Hepatocyte (in vitro differentiated cells): Measurements from ENCODE around the gene GALNT15. TPM values are rescaled to one million over a fixed set of nuclear protein-coding genes. Genes with fewer than 3 reads are reported as not detected.

Source experiments
- DNase-seq: peaks from one replicate; pipeline ENCODE4 v3.0.0-alpha.2; 2016; ENCODE audit warnings: low spot score
- H2AFZ ChIP-seq: fragments of 200-600 bp; sonication (generic); 2 replicates; pipeline ENCODE4 v1.6.0; 2016; ENCODE audit warnings: antibody characterized with exemption, mild to moderate bottlenecking
- H3K27ac ChIP-seq: fragments of 200-600 bp; sonication (generic); 2 replicates; pipeline ENCODE4 v1.5.1; 2016; ENCODE audit warnings: mild to moderate bottlenecking
- H3K27me3 ChIP-seq: fragments of 200-600 bp; sonication (generic); 2 replicates; pipeline ENCODE4 v1.6.1; 2016
- H3K36me3 ChIP-seq: fragments of 200-600 bp; sonication (generic); replicated peaks from 2 replicates; pipeline ENCODE4 v1.5.1; 2016; ENCODE audit warnings: low read depth; ENCODE audit not compliant: insufficient read depth
- H3K4me1 ChIP-seq: fragments of 200-600 bp; sonication (generic); 2 replicates; pipeline ENCODE4 v1.5.1; 2016; ENCODE audit warnings: mild to moderate bottlenecking, moderate library complexity; ENCODE audit not compliant: insufficient read depth
- H3K4me2 ChIP-seq: fragments of 200-600 bp; sonication (generic); 2 replicates; pipeline ENCODE4 v1.6.0; 2016
- H3K4me3 ChIP-seq: fragments of 200-600 bp; sonication (generic); 2 replicates; pipeline ENCODE4 v1.5.1; 2016; ENCODE audit warnings: mild to moderate bottlenecking
- H3K79me2 ChIP-seq: fragments of 200-600 bp; sonication (generic); 2 replicates; pipeline ENCODE4 v1.6.0; 2017; ENCODE audit warnings: mild to moderate bottlenecking
- H3K9me2 ChIP-seq: fragments of 200-600 bp; sonication (generic); replicated peaks from 2 replicates; pipeline ENCODE4 v1.6.0; 2017; ENCODE audit warnings: mild to moderate bottlenecking; ENCODE audit not compliant: insufficient read depth
- H3K9me3 ChIP-seq: fragments of 200-600 bp; sonication (generic); 2 replicates; pipeline ENCODE4 v1.5.1; 2016; ENCODE audit warnings: low read depth, mild to moderate bottlenecking
- H4K20me1 ChIP-seq: fragments of 200-600 bp; sonication (generic); 2 replicates; pipeline ENCODE4 v1.6.0; 2016; ENCODE audit warnings: mild to moderate bottlenecking; ENCODE audit not compliant: insufficient read depth, poor library complexity, severe bottlenecking
- EZH2 ChIP-seq: fragments of 200-600 bp; sonication (generic); IDR thresholded peaks from 2 replicates; pipeline ENCODE4 v1.6.1; 2016; ENCODE audit warnings: antibody characterized with exemption, mild to moderate bottlenecking, borderline replicate concordance
- EZH2phosphoT487 ChIP-seq: fragments of 200-600 bp; sonication (generic); IDR thresholded peaks from one replicate; pipeline ENCODE4 v1.6.1; 2018; ENCODE audit warnings: antibody characterized with exemption, mild to moderate bottlenecking, low read depth, moderate library complexity; ENCODE audit not compliant: unreplicated experiment, severe bottlenecking
- WGBS: methylation state at CpG from one replicate; pipeline ENCODE4 v1.1.6; 2016; ENCODE audit warnings: low lambda C conversion rate; ENCODE audit errors: missing lambda C conversion rate; 5-methylcytosine and 5-hydroxymethylcytosine counted together
- polyA plus RNA-seq: library from polyadenylated mRNA; unstranded; fragments of >200 nt; fragmentation: Nextera tagmentation; extraction: Ambion mirVana; gene quantifications from 2 replicates; pipeline ENCODE4 v1.2.1, GENCODE V29; 2016
- total RNA-seq: library from RNA; depleted of rRNA; stranded (reverse); fragments of >200 nt; gene quantifications from 2 replicates; pipeline ENCODE4 v1.2.3, GENCODE V29; 2014
- TF ChIP-seq, protein P1 (sequence below): fragments of 200-600 bp; sonication (generic); IDR thresholded peaks from 2 replicates; pipeline ENCODE4 v1.5.1; 2016; ENCODE audit warnings: antibody characterized with exemption, mild to moderate bottlenecking; ENCODE audit not compliant: poor library complexity

GALNT15 gene
- total and polyA plus RNA-seq, 2 experiments from 2014 or later = 1.1 to 1.4 TPM

DNA sequence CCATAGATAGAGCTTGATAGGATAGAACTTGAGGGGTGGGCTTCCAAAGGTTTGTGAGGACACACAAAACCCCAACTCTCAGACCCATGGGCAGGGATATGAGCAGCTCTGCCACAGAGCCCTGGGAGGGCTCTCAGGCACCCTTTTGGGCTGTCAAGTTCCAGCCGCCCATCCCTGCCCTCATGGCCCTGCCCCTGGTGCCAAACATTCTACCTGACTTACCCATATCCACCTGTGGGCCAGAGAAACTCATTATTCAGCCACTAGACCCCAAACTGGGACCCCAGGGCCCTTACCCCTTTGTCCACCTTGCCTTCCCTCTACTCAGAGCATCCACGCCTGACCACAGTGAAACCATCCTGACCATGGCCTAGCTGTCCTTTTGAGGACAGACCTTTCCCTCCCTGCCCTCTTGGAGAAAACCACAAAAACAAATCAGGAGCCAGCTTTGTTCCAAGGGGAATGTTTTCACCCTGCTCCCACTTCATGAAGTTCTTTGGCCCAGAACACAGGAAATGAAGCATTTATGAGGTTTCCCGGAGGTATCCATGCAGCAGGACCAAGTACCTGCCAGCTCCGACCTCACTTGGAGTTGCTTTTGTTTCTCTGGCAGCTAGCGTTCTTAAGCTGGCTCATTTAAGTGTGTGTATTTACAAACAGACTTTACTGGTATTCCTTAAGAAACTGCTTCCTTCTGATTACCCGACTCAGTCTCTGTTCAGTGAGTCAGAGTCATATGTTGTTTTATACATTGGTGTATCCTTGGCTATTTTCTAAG lies 34.2 kb upstream of the GALNT15 start:
- Histone ChIP-seq H3K27ac (no peak overlapping the region), H3K4me2 (no peak overlapping the region)

DNA sequence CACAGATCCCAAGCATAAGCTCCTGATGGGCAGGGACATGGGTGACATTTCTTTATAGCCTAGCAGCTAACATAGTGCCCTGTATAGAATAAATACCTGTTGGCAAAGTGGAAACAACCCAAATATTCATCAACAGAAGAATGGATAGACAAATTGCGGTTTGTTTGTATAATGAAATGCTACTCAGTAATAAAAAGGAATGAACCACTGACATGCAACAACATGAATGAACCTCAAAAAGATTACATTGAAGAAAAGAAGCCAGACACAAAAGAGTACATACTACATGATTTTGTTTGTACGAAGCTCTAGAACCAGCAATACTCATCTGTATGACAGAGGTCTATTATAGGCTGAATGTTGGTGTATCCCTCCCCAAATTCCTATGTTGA lies 33.6 kb upstream of the GALNT15 start:
- Histone ChIP-seq H3K9me3 (no peaks in the 10 kb centered on the region), H2AFZ (no peak overlapping the region), H3K9me2 (no peaks in the 10 kb centered on the region), H3K27ac (no peak overlapping the region), H3K79me2 (no peaks in the 10 kb centered on the region), H3K36me3 (no peaks in the 10 kb centered on the region), H3K27me3 (no peaks in the 10 kb centered on the region), H3K4me1 (no peaks in the 10 kb centered on the region), H3K4me3 (no peak overlapping the region), H3K4me2 (no peak overlapping the region), H4K20me1 (no peaks in the 10 kb centered on the region)
- TF ChIP-seq, protein P1, sequence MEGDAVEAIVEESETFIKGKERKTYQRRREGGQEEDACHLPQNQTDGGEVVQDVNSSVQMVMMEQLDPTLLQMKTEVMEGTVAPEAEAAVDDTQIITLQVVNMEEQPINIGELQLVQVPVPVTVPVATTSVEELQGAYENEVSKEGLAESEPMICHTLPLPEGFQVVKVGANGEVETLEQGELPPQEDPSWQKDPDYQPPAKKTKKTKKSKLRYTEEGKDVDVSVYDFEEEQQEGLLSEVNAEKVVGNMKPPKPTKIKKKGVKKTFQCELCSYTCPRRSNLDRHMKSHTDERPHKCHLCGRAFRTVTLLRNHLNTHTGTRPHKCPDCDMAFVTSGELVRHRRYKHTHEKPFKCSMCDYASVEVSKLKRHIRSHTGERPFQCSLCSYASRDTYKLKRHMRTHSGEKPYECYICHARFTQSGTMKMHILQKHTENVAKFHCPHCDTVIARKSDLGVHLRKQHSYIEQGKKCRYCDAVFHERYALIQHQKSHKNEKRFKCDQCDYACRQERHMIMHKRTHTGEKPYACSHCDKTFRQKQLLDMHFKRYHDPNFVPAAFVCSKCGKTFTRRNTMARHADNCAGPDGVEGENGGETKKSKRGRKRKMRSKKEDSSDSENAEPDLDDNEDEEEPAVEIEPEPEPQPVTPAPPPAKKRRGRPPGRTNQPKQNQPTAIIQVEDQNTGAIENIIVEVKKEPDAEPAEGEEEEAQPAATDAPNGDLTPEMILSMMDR = no peak
- no peak for TF ChIP-seq EZH2phosphoT487
- TF ChIP-seq EZH2 = no peak
- WGBS = 92% methylated on average over 2 of the region's 2 CpGs
- no peak for DNase-seq

More for the DNA sequence above, 34.2 kb upstream of the GALNT15 start:
- no peaks in the 10 kb centered on the region for H3K36me3 ChIP-seq
- 77% methylated on average over 6 of the region's 6 CpGs for WGBS
- TF ChIP-seq EZH2phosphoT487 = no peak
- TF ChIP-seq EZH2 = no peak
- TF ChIP-seq, protein P1 = no peak
- no peaks in the 10 kb centered on the region for H3K9me3 ChIP-seq
- peak; percentile 21 for DNase-seq
- H3K27me3 ChIP-seq = no peaks in the 10 kb centered on the region
- no peak overlapping the region for H3K4me3 ChIP-seq
- H4K20me1 ChIP-seq = no peaks in the 10 kb centered on the region
- H3K4me1 ChIP-seq = no peaks in the 10 kb centered on the region
- H3K9me2 ChIP-seq = no peaks in the 10 kb centered on the region
- no peak overlapping the region for H2AFZ ChIP-seq
- H3K79me2 ChIP-seq = no peaks in the 10 kb centered on the region

DNA sequence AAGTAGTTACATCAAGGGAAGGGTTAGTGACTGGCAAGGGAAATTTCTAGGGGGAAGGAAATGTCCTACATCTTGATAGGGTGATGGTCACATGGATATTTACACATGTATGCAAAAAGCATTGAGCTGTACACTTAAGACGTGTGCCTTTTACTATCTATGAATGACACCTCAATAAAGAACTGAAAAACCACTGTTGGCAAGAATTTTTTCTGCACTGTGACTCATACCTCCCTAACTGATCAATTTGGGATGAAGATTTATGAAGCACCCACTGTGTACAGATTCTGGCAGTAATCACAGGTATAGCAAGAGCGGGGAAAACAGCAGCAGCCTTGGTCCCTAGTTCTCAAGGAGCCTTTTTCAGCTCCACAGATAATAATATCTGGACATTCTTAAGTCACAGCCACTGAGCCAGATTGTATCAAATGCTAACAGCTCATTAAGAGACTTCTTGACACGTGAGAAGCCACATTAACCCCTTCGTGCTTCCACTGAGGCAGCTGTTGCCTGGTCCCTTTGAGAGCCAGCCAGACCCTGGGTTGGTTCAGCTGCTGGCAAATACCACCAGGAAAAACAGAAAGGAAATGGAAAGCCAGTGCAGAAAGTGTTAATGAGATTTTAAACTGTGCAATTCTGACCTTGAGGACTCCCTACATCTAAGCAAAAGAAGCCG lies 32.0 kb upstream of the GALNT15 start:
- no peak for DNase-seq
- Histone ChIP-seq H3K4me3 (no peak overlapping the region), H3K36me3 (no peaks in the 10 kb centered on the region), H3K9me2 (no peaks in the 10 kb centered on the region), H3K9me3 (no peaks in the 10 kb centered on the region), H3K4me2 (no peak overlapping the region), H3K4me1 (no peaks in the 10 kb centered on the region), H3K27ac (no peak overlapping the region), H3K79me2 (no peaks in the 10 kb centered on the region), H2AFZ (no peak overlapping the region), H3K27me3 (no peaks in the 10 kb centered on the region), H4K20me1 (no peaks in the 10 kb centered on the region)
- no peak for TF ChIP-seq EZH2
- no peak for TF ChIP-seq EZH2phosphoT487
- TF ChIP-seq, protein P1 = no peak
- WGBS = 85% methylated on average over 5 of the region's 5 CpGs
